Fibroblast of lung (primary cell): ENCODE measurements around the gene MISP.

ENCODE experiments used
- CTCF ChIP-seq, 2 donors: IDR thresholded peaks in 1 of 2; conservative IDR thresholded peaks in 1 of 2; 1 replicate in 1 of 2; 2 replicates in 1 of 2; pipeline ENCODE4 v1.5.1; 2011 to 2012; ENCODE audit warnings: low read length in 2 of 2, control low read depth in 1 of 2, inconsistent platforms in 1 of 2, low read depth in 1 of 2, mild to moderate bottlenecking in 1 of 2
- EZH2 ChIP-seq: IDR thresholded peaks from 2 replicates; pipeline ENCODE4 v1.5.1; 2012; ENCODE audit warnings: low read length, control low read depth, mild to moderate bottlenecking; ENCODE audit errors: missing control alignments

DNA sequence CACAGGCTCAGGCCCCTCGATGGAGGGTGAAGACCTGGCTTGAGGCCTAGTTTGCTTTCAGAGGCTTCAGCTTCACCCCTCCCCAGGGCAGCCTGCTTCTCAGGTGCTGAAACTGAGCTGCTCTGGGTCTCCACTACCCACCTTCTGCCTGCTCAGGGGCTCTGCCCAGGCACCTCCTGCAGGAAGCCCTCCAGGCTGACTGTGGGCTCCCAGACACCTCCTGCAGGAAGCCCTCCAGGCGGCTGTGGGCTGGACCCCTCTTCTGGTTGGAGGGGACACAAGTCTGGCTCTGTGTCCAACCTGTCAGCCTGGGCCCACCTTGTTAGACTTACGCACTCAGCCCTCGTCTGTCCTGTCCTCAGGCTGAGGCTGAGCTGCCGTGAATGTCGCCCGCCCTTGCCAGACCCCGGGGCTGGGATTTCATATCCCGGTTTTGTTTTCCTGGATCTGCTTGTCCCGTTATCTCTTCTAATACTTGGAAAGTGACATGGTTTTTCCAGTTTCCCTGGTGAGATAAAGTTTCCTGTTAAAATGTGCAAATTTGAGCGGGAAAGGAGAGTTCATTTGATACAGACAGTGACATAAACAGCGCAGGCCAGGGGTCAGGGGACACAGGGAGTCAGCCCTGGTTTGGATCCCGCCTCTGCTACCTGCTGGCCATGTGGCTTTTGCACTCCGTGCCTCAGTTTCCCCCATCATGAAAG, 20.8 kb upstream of the MISP start:
- TF ChIP-seq CTCF (conservative IDR thresholded peaks at IDR 0.05 in 1 of 2, IDR thresholded peaks at IDR 0.05 in 1 of 2; ENCODE audit: low read depth in 1 of 2, low read length in 2 of 2) (no peak), EZH2 (no peak)
